ENCODE results near the gene CACNB4.

Gene CACNB4

DNA sequence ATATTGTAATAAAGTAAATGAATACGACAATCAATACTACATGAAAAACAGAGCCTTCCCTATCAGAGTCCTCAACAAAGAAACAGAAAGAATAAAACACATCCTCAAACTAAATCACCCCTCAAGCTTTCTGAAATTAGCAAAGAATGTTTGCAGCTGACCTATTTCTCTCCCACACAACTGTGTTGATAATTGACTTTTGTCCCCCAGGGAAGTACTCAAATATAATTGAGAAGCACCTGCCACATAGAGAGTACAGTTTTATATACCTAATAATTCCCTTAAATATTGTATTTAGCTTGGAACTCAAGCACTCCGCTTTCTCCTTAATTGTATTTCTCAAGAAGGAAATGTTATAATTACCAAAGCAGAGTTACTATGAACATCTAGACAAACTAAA, 12.6 kb downstream of the CACNB4 start:
- DNase-seq = no peak

DNA sequence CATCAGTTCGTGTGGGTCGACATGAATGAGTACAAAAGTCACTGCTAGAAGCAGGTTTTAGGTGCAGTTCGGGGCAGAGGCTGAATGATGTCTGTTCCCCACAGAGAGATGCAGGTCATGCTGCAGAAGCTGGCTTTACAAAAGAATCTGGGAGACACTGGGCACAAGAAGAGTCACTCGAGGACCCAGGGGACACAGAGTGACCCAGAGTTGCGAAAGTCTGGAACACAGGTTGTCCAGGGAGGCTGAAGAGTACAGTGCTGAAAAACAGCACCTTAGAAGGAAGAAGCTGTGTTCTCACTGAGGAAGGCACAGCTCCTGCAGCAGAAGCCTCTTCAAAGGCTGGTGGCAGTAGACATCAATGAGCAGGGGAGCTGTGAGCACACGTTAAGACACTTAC, 14.8 kb downstream of the CACNB4 start:
- no peak for DNase-seq

DNA sequence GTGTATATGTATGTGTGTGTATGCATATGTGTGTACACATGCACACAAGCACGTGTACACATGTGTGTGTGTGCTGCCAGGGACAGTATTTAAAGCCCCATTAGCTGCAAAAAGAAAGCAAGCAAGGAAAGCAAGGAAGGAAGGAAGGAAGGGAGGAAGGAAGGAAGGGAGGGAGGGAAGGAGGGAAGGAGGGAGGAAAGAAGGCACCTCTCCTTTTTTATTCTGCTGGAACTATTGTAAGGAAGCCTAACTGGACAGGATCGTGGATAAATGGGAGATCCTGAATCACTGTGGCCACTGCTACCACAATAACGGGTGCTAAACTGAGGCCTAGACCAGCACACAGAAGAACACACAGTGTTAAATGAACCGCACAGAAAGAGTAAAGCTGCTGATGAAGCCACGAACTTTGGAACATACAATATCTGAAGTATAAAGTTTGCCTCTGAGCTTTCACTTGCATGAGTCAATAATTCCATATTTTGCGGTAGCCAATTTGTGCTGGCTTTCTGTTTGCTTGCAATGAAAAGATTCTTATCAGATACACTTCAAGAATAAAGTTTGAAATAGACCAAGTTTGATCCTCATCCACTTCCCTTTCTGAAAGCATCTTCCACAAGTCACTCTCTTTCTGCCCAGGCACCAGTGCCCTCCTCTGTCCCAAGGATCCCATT, 15.5 kb downstream of the CACNB4 start:
- no peak for DNase-seq

DNA sequence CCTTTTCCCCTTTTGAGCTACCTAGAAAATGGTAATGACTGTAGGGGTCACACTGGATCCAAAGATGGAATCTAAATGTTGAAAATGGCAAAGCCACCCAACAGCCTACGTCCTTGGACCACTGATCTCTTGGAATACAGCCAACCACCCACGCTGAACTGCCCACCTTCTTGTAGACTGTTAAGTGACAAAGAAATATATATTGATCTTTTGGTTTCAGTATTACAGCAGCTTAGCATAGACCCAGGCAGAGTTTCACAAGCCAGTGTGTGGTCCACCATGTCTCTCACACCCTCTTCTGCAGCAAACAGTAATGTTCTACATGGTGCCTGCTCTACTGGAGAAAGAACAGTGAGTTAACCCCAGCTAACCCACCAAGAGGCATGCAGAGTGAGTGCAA, 20.2 kb downstream of the CACNB4 start:
- no peak for DNase-seq

DNA sequence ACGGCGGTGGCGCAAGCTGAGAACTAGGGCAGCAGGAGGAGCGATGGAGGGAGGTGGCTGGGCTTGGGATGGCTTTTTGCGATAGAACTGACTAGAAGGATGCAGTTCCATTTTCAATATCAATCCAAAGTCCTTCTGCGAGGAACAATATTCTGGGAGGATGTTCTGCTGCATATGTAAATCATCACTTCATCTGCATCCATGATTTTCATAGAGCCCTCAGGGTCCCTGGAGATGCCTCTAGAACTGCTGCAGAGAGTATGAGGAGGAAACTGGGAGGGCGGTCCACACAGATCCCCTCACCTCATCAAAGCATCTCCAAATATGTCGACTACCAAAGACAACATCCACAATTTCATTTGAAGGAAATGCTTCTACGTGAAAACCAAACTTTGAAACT, 20.8 kb downstream of the CACNB4 start:
- no peak for DNase-seq

DNA sequence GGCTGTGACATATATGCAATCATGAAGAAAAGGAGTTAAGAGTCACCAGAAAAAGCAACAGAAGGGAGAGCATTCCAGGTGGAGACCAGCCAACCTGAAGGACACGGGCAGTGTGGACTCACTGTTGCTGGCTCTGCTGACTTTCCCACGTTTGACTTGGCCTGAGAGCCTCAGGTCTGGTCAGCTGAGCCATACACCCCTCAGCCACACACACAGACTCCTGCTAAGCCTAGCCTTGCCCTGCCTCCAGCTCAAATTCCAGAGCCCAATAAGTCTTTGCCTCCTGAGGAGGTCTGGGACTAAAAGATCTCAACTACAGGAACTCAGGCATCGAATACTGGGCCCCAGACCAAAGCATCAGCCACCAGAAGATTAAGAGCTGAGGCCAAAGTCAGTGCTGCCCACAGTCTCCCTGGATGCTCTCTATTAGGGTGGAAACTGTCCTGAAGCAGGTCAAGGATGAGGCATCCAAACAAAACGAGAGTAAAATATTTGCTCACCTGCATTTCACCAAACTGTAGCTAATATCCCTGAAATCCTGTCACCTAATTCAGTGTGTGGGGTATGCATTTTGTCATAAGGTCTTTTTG, 23.3 kb downstream of the CACNB4 start:
- no peak for DNase-seq

DNA sequence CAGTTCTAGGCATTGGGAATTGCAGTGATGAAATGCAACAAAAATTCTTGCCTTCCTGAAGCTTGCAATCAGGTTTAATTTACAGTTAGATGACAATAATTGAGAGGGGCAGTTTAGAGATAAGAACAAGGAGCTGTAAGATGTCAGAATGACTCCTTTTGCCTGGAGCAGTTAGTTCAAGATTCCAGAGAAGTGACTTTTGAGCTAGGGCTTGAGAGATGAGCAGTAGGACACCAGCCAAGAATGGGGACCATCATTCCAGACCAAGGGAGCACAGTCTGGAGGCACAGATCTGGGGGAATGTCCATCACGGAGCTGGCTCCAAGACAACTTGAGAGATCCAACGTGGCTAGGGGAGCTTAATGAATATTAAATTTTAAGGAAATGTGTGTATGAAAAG, 26.8 kb downstream of the CACNB4 start:
- DNase-seq = no peak

DNA sequence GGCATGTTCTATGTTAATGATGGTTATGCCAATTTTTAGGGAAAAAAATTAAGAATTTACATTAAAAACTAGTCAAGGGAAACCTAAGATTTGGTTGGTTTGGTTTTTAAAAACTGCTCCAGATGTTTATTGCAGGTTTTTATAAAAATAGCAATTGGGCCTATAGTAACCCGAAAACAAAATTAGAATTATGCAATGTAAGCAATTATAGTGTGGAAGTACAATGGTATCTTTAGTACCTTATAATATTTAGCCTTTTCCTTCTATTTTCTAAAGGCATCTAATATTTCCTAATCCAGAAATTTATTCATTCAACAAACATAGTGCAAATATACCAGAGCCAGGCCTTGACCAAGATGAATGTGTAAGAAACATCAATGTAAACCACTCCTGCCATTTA, 27.3 kb downstream of the CACNB4 start:
- no peak for DNase-seq

DNA sequence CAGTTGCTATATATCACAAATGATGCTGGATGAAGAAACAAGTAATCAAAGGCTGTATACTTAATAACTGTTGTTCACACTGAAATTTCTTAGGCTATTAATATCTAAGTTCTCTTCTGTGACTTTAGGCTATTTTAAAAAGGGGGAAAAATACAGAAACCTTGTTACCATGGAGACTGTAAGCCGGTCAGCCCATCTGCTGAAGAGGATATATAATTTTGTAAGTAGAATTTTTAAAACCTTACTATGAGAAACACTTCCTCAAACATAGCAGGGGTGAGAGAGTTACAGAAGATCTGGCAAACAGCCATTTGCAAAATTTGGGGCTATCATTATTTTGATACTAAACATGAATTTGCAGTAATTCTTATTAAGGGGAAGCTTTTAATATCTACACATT, 27.8 kb downstream of the CACNB4 start:
- DNase-seq = no peak

DNA sequence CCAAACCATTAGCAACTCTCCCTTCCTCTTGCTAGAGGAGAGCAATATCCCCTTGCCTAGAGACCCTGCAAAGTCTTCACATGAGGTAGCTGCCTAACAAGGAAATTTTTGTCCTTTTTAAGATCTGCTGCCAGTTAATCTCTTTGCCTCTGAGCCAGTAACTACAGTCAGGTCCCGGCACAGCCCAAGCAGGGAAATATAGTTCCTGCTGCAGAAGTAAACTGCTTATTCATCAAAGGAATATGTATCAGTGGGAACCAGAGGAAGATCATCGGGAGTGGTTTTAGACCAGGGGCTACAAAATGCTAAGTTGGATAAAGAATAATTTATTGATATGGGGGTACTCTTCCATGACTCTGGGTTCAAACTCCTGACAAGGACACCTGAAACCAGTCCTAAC, 30.6 kb downstream of the CACNB4 start:
- DNase-seq = no peak

DNA sequence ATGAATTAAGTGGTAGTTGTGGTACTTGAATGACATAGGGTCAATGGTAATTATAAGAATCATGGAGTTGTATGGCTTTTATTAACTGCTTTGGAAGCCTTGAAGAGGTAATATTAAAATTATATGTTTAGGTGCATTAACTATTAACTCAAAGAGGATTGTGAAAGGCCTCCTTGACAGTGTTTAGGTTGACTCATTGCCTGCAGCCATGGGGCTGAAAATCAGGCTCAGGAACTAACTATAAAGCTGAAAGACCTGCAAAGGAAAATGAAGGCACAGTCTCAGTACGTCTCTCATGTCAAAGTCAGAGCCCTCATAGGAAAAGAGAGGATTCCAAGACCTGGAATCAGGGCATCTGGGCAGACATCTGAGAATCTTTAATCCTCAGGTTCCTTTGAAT, 31.0 kb downstream of the CACNB4 start:
- no peak for DNase-seq

DNA sequence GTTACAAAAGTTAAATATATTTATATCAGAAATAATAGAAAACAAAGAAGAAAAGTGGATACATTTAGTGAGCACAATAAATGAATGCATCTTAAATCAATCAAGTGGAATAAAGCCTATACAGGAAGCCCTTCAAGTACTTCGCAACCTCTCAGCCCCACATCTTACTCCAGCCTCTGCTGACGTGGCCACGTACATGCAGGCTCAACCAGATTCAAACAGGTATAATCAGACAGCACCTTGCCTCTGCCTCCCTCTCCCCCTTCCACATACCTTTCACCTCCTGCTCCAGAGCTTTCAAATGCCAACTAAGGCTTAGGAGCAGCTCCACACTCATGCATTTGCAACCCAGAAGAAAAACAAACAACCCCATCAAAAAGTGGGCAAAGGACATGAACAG, 32.9 kb downstream of the CACNB4 start:
- DNase-seq = no peak

DNA sequence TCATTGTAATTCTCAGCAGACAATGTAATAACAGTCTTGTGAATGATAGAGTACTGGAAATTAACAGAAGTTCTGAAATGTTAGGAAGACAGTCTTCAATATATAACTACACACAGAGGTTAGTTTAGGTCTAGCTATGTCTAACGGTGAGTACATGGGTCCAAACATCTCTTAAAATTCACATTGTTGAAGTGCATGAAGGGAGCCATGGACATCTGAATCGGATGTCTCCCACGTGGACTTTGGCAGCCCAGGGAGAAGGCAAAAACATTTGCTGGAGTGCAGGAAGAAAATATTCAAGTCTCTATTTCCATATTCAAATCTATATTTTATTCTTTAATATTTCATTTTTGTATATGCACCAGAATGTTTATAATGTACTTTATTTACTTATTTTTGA, 34.8 kb downstream of the CACNB4 start:
- DNase-seq = no peak

DNA sequence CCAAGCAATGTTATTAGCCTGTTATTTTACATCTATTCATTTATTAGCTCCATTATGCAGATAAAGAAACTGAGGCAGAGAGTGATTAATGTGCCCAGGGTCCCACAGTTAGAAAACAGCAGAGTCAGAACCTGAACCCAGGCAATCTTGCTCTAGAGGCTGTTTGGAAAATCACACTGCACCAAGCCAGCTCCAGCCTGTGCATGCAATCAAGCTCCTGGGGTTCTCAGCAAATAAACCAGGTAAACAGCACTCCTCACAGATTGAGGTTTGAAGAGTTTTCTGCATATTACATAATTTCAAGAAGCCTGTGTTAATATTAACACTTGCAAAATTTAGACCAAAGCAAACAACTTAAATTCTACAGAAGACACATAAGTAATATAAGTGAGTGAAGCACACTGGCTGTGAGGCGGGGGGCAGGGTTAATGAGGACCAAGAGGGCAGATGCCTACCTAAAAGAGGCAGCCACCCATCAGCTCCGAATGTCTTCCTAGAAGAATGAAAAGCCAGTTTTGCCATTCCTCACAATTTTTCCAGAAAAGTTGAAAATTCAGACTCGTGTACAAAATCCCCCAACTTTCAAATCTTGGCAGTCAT, 35.4 kb downstream of the CACNB4 start:
- DNase-seq = no peak

DNA sequence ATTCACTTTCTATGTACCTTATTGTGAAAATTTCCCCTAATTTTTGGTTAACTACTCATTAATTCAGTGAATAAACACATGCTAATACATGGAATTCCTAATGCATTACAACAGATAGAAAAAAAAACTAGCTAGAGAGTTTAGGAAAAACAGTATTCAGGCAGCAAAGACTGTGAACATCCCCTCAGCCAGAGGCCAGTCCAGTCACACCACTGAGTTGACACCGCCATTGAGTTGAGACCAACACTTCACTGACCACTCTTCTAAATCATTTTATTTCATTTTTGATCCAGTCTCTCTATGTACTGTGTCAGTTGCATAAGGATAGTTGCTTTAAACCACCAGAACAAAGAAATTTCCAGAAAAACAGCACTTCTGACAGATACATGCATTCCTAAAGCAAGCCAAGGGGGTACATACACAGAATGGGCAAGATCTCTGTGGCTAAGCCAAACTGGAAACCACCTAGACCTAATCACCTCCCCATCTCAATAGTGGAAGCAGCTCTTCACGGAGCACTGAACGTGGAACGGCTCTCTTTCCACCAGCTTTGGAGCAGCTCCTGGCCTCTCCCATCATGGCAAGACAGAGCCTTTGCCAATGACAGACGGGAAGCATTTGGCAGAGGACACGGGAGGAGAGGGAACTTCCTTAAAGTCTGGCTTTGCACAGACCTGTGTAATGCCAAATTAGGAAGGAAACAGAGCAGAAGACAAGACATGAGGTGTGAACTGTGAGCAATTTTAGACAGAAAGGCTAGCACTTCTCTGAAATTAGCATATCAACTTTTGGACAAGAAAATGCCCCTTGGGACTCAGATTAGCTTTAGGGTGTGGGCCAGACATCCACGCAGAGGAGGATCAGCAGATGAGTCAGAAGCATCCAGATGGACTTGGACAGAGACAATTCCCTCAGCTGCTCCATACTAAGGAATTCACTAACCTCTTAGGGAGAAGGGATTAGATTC, 36.4 kb downstream of the CACNB4 start:
- peak; percentile 11 for DNase-seq

DNA sequence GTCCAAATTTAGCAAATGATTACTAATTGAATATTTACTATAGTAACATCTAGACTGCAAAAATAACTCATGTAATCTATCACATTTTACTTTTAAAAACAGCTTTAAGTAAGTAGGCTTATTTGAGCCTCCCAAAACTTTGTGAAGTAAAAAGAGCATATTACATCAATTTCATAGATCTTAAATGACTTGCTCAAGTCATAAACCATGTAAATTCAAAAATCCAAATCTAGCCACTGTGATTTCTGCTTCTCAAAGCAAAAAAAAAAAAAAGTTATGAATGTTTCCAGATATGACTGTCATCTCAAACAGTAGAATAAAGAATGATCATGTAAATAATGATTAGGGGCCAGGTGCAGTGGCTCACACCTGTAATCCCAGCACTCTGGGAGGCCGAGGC, 37.5 kb downstream of the CACNB4 start:
- no peak for DNase-seq

DNA sequence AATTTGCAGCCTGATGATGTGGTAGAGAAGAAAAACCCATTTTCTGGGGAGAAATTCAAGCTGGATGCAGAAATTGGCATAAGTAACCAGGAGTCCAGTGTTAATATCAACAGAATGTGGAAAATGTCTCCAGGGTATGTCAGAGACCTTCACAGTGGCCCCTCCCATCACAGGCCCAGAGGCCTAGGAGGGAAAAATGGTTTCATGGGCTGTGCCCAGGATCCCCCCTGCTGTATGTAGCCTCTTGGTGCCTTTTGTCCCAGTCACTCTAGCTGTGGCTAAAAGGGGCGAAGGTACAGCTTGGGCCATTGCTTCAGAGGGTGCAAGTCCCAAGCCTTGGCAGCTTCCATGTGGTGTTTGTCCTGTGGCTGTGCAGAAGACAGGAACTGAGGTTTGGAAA, 40.2 kb downstream of the CACNB4 start:
- no peak for DNase-seq

DNA sequence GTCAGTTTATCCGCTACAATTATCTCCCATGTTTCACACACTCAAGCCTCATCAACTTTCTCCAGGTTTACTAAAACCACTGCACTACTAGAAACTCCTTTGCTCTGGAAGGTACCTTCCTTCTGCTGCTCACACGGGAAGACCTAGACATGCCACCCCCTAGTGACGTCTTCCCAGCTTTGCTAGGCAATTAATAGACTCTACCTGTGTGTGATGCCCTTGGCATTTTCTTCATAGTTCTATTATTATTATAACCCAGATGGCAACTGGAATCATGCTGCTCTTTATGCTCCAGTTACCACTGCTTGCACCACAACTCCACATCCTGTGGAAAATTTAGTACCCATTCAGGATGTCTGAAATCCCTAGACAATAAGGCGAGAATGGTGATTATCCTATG, 42.4 kb downstream of the CACNB4 start:
- no peak for DNase-seq

DNA sequence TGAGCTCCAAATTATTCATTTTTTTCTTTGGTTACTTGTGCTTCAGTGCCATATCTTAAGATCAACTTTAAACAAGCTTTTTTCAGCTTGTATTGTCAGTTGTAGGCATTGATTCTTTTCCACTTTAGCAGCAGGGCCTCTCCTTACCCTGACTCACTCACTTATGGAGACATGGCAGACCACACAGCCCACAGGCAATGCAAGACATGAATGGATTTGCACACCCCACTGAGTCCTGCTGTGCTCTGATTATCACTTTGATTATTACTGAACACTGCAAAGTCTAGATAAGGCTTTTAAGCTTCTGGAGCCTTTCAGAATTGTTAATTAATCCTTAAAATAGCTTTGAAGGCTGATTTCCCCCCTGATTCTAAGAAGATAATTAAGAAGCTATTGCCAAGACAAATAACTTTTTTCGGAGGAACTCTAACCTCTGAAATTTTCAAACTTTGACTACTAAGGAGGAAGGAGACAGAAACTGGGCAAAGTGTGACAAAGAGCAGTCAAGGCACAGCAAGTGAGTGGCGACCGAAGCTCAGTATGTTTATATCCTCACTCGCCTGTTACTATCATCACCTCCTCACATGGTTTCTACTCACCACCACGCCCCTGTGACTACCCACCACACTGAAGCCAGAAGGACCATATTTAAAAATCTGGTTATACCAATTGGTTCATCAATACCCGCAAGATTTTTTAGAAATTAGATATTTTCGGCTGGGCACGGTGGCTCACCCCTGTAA, 43.3 kb downstream of the CACNB4 start:
- no peak for DNase-seq

DNA sequence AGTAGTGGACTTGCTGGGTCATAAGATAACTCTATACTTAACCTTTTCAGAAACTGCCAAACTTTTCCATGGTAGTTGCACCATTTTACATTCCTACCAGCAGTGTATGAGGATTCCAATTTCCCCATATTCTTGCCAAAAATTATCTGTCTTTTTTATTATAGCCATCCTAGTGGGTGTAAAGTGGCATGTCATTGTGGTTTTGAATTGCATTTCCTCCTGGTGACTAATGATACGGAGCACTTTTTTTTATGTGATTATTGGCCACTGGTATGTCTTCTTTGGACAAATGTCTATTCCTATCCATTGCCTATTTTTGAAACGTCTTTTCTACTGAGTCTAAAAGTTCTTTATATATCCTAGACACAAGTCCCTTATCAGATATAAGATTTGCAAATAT, 44.3 kb downstream of the CACNB4 start:
- no peak for DNase-seq

DNA sequence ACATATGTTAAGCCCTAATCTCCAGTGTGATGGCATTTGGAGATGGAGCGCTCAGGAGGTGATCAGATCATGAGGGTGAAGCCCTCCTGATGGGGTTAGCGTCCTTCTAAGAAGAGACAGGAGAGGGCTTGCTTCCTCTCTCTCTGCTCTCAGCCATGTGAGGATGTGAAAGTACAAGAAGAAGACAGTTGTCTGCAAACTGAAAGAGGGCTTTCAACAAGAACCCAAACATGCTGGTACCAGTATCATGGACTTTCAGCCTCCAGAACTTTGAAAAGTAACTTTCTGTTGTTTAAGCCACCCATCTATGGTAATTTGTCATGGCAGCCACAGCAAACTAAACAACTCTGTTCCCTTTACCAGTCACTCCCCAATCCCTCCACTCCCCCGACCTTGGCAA, 47.4 kb downstream of the CACNB4 start:
- no peak for DNase-seq

DNA sequence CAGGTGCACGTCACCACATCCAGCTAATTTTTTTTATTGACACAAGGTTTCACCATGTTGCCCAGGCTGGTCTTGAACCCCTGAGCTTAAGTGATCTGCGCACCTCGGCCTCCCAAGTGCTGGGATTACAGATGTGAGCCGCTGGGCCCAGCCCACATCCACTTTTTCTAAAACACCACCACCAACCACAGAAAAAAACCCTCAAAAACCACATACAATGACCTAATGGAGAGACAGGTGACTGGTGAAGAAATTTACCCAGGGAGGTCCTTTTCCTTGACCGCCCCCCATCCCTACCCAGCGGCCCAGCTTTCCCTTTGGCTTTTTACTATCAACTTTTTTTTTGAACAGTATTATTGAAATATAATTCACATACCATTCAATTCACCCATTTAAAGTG, 47.9 kb downstream of the CACNB4 start:
- DNase-seq = no peak

DNA sequence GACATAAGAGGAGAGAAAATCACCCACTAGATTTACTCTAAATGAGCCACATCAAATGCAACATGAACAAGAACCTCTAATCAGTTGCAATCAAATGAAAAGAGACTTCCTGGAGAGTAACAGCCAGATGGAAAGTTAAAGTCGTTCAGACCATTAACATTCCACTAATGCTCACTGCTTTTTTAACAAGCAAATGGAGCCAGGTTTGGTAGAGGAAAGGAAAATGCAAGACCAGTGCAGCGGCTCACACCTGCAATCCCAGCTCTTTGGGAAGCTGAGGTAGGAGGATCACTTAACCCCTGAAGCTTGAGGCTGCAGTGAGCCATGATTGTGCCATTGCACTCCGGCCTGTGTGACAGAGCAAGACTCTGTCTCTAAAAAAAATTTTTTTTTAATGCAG, 48.5 kb downstream of the CACNB4 start:
- no peak for DNase-seq

All from T1000 (cell line).